GM12878 (cell line): ENCODE results near the gene FUT8.

Source experiments
- CTCF ChIP-seq, 3 experiments: IDR thresholded peaks in 2 of 3; conservative IDR thresholded peaks in 1 of 3; 2 replicates each; pipeline ENCODE4 v1.5.1; 2011; ENCODE audit warnings: low read depth in 3 of 3, low read length in 3 of 3, mild to moderate bottlenecking in 3 of 3, control low read depth in 2 of 3, moderate library complexity in 2 of 3, inconsistent platforms in 1 of 3, mixed read lengths in 1 of 3; ENCODE audit not compliant: control insufficient read depth in 2 of 3, insufficient read depth in 1 of 3; ENCODE audit errors: extremely low read depth in 1 of 3
- GABPA ChIP-seq: IDR thresholded peaks from 2 replicates; pipeline ENCODE4 v1.6.1; 2014; ENCODE audit warnings: antibody characterized with exemption, low read depth, mild to moderate bottlenecking, inconsistent platforms
- MTA2 ChIP-seq: fragments of 450-650 bp; IDR thresholded peaks from 2 replicates; pipeline ENCODE4 v1.6.1; 2016; ENCODE audit warnings: low read depth, mild to moderate bottlenecking, moderate library complexity
- POLR2A ChIP-seq: IDR thresholded peaks from 2 replicates; pipeline ENCODE4 v1.6.1; 2011; ENCODE audit warnings: low read depth, mild to moderate bottlenecking, low read length
- TCF12 ChIP-seq: IDR thresholded peaks from 2 replicates; pipeline ENCODE4 v1.6.1; 2011; ENCODE audit warnings: low read depth, mild to moderate bottlenecking, low read length
- TCF3 ChIP-seq: IDR thresholded peaks from 2 replicates; pipeline ENCODE4 v1.6.1; 2012; ENCODE audit warnings: low read depth, mild to moderate bottlenecking, low read length, borderline replicate concordance; ENCODE audit not compliant: insufficient read depth
- TF ChIP-seq, protein P1 (sequence below): IDR thresholded peaks from 2 replicates; pipeline ENCODE4 v1.6.1; 2012; ENCODE audit warnings: mild to moderate bottlenecking, low read depth, low read length
- TF ChIP-seq, protein P2 (sequence below): fragments of 450-650 bp; IDR thresholded peaks from 2 replicates; pipeline ENCODE4 v1.6.1; 2017; ENCODE audit warnings: mild to moderate bottlenecking

- TF ChIP-seq, protein P1, sequence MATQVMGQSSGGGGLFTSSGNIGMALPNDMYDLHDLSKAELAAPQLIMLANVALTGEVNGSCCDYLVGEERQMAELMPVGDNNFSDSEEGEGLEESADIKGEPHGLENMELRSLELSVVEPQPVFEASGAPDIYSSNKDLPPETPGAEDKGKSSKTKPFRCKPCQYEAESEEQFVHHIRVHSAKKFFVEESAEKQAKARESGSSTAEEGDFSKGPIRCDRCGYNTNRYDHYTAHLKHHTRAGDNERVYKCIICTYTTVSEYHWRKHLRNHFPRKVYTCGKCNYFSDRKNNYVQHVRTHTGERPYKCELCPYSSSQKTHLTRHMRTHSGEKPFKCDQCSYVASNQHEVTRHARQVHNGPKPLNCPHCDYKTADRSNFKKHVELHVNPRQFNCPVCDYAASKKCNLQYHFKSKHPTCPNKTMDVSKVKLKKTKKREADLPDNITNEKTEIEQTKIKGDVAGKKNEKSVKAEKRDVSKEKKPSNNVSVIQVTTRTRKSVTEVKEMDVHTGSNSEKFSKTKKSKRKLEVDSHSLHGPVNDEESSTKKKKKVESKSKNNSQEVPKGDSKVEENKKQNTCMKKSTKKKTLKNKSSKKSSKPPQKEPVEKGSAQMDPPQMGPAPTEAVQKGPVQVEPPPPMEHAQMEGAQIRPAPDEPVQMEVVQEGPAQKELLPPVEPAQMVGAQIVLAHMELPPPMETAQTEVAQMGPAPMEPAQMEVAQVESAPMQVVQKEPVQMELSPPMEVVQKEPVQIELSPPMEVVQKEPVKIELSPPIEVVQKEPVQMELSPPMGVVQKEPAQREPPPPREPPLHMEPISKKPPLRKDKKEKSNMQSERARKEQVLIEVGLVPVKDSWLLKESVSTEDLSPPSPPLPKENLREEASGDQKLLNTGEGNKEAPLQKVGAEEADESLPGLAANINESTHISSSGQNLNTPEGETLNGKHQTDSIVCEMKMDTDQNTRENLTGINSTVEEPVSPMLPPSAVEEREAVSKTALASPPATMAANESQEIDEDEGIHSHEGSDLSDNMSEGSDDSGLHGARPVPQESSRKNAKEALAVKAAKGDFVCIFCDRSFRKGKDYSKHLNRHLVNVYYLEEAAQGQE, result no peak
- TF ChIP-seq POLR2A (peak; percentile 75), TCF3 (0 out of 2 replicates have a peak, but pooled peaks have one; percentile 34), CTCF (IDR thresholded peaks at IDR 0.05 in 2 of 3, conservative IDR thresholded peaks at IDR 0.05 in 1 of 3; ENCODE audit: control insufficient read depth in 2 of 3, extremely low read depth in 1 of 3, insufficient read depth in 1 of 3, low read depth in 3 of 3, low read length in 3 of 3) (no peak; a peak in 1 of 6 replicates), GABPA (no peak), MTA2 (no peak), TCF12 (no peak)
- TF ChIP-seq, protein P2, sequence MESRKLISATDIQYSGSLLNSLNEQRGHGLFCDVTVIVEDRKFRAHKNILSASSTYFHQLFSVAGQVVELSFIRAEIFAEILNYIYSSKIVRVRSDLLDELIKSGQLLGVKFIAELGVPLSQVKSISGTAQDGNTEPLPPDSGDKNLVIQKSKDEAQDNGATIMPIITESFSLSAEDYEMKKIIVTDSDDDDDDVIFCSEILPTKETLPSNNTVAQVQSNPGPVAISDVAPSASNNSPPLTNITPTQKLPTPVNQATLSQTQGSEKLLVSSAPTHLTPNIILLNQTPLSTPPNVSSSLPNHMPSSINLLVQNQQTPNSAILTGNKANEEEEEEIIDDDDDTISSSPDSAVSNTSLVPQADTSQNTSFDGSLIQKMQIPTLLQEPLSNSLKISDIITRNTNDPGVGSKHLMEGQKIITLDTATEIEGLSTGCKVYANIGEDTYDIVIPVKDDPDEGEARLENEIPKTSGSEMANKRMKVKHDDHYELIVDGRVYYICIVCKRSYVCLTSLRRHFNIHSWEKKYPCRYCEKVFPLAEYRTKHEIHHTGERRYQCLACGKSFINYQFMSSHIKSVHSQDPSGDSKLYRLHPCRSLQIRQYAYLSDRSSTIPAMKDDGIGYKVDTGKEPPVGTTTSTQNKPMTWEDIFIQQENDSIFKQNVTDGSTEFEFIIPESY, result no peak
Observed at GRCh38 chr14:65411656-65412031, 886 bp upstream of the FUT8 start.
